ENCODE measurements around the gene IL20RB. TPM values are rescaled to one million over a fixed set of nuclear protein-coding genes. Genes with fewer than 3 reads are reported as not detected.

IL20RB gene
- total RNA-seq, 3 donors from 2014 or later (not counting 1 experiment from before 2014, with no cell fraction given): 1.9 to 3.6 (median 2.8) TPM

DNA sequence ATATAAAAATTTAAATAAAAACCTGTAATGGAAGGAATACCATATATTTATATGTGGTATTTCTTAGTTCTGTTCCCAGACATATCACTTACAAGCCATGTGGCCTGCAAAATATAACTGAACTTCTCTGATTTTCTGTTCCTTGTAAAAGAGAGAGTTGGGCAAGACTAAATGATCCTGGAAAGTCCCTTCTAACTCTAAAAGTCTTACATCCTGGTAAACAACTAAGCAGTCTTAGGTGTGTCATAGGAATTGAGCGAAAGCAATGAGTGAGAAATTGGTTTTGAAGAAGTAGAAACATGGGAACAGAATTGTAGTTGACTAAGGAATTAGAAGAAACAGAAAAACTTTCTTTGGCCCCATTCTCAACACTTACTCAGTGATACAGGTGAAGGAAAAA, 25.3 kb upstream of the IL20RB start:
- H3K36me3 Mint-ChIP-seq: peaks cover 8% of the 10 kb centered on the region

DNA sequence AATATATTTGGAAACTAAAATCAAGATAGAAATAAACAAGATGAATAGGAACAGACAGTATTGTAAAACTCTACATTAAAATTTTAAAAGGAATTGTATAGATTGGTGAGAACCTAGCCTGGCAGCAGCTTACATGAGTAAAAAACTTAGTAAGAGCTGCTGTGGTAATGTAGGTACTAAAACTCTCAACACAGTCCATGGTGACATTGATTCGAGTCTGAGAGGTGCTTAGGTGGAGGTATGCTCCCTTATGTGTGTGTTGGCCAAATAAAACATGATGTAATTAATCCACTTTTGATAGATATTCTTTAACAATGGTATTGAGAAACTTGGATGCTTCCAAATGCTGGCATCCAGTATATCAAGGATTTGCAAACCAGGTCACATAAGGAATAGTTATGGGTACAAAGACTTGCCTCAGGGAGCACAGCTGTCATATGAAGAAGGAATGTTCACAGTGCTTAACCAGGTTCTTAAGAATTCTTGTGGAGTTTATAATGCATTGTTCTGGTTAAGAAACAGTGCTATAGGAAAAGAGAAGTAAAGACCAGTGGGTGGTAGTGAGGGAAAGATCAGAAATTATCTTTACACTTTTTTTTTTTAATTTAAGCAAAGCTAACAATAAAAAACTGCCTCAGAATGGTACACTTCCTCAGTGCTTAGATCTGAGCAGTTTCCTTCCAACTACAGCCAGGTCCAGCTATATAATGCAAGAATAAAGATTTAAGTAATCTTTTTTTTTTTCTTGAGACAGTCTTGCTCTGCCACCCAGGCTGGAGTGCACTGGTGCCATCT, 24.6 kb upstream of the IL20RB start:
- no peak overlapping the region for H3K4me3 Mint-ChIP-seq
- Histone ChIP-seq H3K27ac (ENCODE audit: low read length) (no peak overlapping the region), H3K4me1 (ENCODE audit: control insufficient read depth, insufficient read depth, low read length) (peaks cover 4% of the 10 kb centered on the region), H3K4me3 (ENCODE audit: low read length) (no peak overlapping the region), H3K27me3 (ENCODE audit: control insufficient read depth, insufficient read depth, low read length) (no peaks in the 10 kb centered on the region), H3K9me3 (ENCODE audit: control insufficient read depth, insufficient read depth, low read length) (no peaks in the 10 kb centered on the region), H3K36me3 (ENCODE audit: control insufficient read depth, insufficient read depth, low read length) (peaks cover 15% of the 10 kb centered on the region)
- H3K36me3 Mint-ChIP-seq: peaks cover 8% of the 10 kb centered on the region
- peak overlapping the region; percentile 42 to 71 for H3K27ac Mint-ChIP-seq
- no peaks in the 10 kb centered on the region for H3K27me3 Mint-ChIP-seq (ENCODE audit: low read depth in 2 of 2)
- no CpG with 5 or more reads among the region's 1 CpG for WGBS (ENCODE audit: insufficient coverage)
- H3K4me1 Mint-ChIP-seq: peaks cover 41 to 62% of the 10 kb centered on the region in 2 donors
- H3K9me3 Mint-ChIP-seq: no peaks in the 10 kb centered on the region
- DNase-seq: no peak
- intact Hi-C loops (cut with micrococcal nuclease): no loop called here
- TF ChIP-seq, protein P1, sequence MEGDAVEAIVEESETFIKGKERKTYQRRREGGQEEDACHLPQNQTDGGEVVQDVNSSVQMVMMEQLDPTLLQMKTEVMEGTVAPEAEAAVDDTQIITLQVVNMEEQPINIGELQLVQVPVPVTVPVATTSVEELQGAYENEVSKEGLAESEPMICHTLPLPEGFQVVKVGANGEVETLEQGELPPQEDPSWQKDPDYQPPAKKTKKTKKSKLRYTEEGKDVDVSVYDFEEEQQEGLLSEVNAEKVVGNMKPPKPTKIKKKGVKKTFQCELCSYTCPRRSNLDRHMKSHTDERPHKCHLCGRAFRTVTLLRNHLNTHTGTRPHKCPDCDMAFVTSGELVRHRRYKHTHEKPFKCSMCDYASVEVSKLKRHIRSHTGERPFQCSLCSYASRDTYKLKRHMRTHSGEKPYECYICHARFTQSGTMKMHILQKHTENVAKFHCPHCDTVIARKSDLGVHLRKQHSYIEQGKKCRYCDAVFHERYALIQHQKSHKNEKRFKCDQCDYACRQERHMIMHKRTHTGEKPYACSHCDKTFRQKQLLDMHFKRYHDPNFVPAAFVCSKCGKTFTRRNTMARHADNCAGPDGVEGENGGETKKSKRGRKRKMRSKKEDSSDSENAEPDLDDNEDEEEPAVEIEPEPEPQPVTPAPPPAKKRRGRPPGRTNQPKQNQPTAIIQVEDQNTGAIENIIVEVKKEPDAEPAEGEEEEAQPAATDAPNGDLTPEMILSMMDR (IDR thresholded peaks at IDR 0.05): no peak
- ATAC-seq: peak in 1 of 3 donors; percentile 25

More for the DNA sequence above, 25.3 kb upstream of the IL20RB start:
- Histone ChIP-seq H3K27me3 (ENCODE audit: control insufficient read depth, insufficient read depth, low read length) (no peaks in the 10 kb centered on the region), H3K36me3 (ENCODE audit: control insufficient read depth, insufficient read depth, low read length) (peaks cover 17% of the 10 kb centered on the region), H3K27ac (ENCODE audit: low read length) (no peak overlapping the region), H3K4me1 (ENCODE audit: control insufficient read depth, insufficient read depth, low read length) (peaks cover 4% of the 10 kb centered on the region), H3K9me3 (ENCODE audit: control insufficient read depth, insufficient read depth, low read length) (no peaks in the 10 kb centered on the region), H3K4me3 (ENCODE audit: low read length) (no peak overlapping the region)
- TF ChIP-seq, protein P1 (IDR thresholded peaks at IDR 0.05): no peak
- no CpG with 5 or more reads among the region's 1 CpG for WGBS (ENCODE audit: insufficient coverage)
- ATAC-seq: peak in 1 of 3 donors; percentile 30
- H3K4me3 Mint-ChIP-seq: no peak overlapping the region
- no peaks in the 10 kb centered on the region for H3K9me3 Mint-ChIP-seq
- peaks cover 41 to 61% of the 10 kb centered on the region in 2 donors for H3K4me1 Mint-ChIP-seq
- H3K27ac Mint-ChIP-seq: peak overlapping the region; percentile 42 to 71
- H3K27me3 Mint-ChIP-seq (ENCODE audit: low read depth in 2 of 2): no peaks in the 10 kb centered on the region
- intact Hi-C loops (cut with micrococcal nuclease): no loop called here
- DNase-seq: peak in 1 of 2 donors; percentile 43

DNA sequence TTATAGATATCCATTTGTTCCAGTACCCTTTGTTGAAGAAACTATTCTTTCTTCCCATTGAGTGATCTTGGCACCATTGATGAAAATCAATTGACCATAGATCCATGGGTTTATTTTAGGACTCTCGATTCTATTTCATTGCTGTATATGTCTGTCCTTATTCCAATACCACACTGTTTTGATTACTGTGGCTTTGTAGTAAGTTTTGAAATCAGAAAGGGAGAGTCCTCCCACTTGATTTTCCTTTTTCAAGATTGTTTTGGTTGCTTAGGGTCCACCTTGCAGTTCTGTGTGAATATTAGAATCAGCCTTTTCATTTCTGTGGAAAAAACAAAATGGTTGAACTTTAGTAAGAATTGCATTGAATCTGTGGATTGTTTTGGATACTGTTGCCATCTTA, 20.6 kb upstream of the IL20RB start:
- Mint-ChIP-seq H3K4me1 (peaks cover 60 to 73% of the 10 kb centered on the region in 2 donors), H3K9me3 (peaks cover 0 to 2% of the 10 kb centered on the region in 2 donors), H3K27ac (peak overlapping the region; percentile 80 to 86), H3K4me3 (no peak overlapping the region), H3K36me3 (no peaks in the 10 kb centered on the region), H3K27me3 (ENCODE audit: low read depth in 2 of 2) (no peaks in the 10 kb centered on the region)
- ATAC-seq: no peak
- H3K27me3 ChIP-seq (ENCODE audit: control insufficient read depth, insufficient read depth, low read length): no peaks in the 10 kb centered on the region
- H3K4me3 ChIP-seq (ENCODE audit: low read length): no peak overlapping the region
- peaks cover 12% of the 10 kb centered on the region for H3K4me1 ChIP-seq (ENCODE audit: control insufficient read depth, insufficient read depth, low read length)
- TF ChIP-seq, protein P1 (IDR thresholded peaks at IDR 0.05): no peak
- intact Hi-C loops (cut with micrococcal nuclease): loop anchor here (5.0 kb wide), 2 partner anchors 75 to 185 kb away; partner anchors contain the start of genes NCK1 and STAG1
- no CpG with 5 or more reads among the region's 1 CpG for WGBS (ENCODE audit: insufficient coverage)
- no peak overlapping the region for H3K27ac ChIP-seq (ENCODE audit: low read length)
- peaks cover 5% of the 10 kb centered on the region for H3K36me3 ChIP-seq (ENCODE audit: control insufficient read depth, insufficient read depth, low read length)
- no peaks in the 10 kb centered on the region for H3K9me3 ChIP-seq (ENCODE audit: control insufficient read depth, insufficient read depth, low read length)
- DNase-seq: no peak

Data from natural killer cell (primary cell).